ENCODE measurements around the gene GRK6.
A peak's percentile ranks its signal among the peaks of the same experiment; 100 is the strongest.
"Not testable (repeated sequence)": the region's sequence is repeated elsewhere in the genome, so short reads cannot be mapped to it uniquely, and the experiment has no call there.

The GRK6 gene

DNA sequence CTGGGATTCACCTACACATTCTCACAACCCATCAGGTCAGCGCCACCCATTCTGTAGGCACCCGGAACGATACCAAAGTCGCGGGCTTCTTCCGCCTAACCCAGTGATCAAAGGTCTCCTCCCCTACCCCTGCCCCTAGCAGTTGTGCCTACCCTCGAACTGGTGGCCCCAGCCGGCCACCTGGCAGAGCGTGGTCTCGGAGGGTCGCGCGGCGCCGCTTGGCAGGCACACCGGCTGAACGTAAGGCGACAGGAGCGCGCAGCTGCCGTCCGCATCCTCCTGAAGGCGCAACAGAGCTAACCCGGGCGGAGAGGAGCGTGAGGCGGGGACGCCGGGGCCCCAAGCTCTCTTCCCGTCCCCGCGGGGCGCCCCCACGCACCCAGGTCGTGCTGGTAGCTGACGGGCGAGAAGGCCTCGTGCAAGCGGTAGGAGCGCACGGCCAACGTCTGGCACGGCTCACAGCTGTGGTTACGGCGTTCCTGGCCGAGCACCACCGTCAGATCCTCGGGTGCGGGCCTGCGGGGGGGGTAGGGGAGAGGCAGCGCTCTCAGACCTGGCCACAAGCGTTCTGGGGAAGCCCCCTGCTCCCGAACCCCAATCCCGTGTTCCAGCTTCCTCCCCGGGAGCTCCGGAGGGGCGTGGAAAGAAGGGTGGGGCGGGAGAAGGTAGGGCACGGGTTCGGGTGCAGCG is 23.2 kb upstream of the GRK6 start:
- H3K9ac ChIP-seq (ENCODE audit: low read length) = peak overlapping the region; percentile 10
- H3K27me3 ChIP-seq (ENCODE audit: control insufficient read depth, insufficient read depth, low read length) = peaks cover 18% of the 10 kb centered on the region
- H3K4me1 ChIP-seq (ENCODE audit: control insufficient read depth, insufficient read depth, low read length) = peaks cover 11% of the 10 kb centered on the region
- H3K4me3 ChIP-seq (ENCODE audit: low read length) = peak overlapping the region; percentile 71
- H3K27ac ChIP-seq (ENCODE audit: low read depth, low read length) = no peak overlapping the region
- no peaks in the 10 kb centered on the region for H3K36me3 ChIP-seq (ENCODE audit: control insufficient read depth, insufficient read depth, low read length)

DNA sequence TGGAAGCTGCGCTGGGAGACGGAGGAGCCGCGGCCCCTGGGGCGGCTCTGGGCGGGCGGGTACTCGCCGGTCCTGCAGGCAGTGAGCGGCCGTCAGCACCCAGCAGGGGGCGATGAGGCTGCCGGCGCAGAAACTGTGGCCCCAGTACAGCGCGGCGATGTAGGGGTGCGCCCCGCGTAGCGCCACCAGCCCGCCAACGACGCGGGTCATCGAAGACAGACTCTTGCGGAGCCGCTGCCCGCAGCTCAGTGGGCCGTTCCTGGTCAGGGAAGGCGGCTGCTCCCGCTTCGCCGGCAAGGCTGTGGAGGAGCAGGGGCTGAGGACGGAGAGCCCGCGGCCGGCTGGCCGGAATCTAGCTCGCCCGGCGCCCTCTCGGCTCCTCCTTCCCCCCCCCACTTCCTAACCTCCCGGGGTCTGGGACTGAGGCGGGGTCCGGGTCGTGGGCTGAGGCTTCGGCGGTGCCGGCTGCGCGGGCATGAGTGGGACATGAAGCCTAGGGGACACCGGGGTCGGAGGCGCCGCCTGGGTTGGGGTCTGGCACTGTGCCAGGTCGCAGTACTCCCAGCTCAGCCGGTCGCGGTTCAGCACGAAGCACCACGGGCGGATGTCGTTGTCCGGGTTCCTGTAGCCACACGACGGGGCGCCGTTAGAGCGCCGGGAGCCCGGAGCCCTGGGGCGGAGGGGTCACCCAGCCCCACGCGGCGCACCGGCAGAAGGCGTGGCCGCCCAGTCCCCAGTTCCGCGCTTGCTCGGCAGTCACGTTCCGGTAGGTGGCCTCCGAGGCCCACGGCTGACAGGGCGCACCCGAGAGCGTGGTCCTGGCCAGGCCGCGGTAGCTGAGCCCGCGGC is 22.5 kb upstream of the GRK6 start:
- peaks cover 11% of the 10 kb centered on the region for H3K4me1 ChIP-seq (ENCODE audit: control insufficient read depth, insufficient read depth, low read length)
- peak overlapping the region; percentile 71 for H3K4me3 ChIP-seq (ENCODE audit: low read length)
- H3K36me3 ChIP-seq (ENCODE audit: control insufficient read depth, insufficient read depth, low read length) = no peaks in the 10 kb centered on the region
- H3K27me3 ChIP-seq (ENCODE audit: control insufficient read depth, insufficient read depth, low read length) = peaks cover 18% of the 10 kb centered on the region
- H3K9ac ChIP-seq (ENCODE audit: low read length) = peak overlapping the region; percentile 10
- no peak overlapping the region for H3K27ac ChIP-seq (ENCODE audit: low read depth, low read length)

DNA sequence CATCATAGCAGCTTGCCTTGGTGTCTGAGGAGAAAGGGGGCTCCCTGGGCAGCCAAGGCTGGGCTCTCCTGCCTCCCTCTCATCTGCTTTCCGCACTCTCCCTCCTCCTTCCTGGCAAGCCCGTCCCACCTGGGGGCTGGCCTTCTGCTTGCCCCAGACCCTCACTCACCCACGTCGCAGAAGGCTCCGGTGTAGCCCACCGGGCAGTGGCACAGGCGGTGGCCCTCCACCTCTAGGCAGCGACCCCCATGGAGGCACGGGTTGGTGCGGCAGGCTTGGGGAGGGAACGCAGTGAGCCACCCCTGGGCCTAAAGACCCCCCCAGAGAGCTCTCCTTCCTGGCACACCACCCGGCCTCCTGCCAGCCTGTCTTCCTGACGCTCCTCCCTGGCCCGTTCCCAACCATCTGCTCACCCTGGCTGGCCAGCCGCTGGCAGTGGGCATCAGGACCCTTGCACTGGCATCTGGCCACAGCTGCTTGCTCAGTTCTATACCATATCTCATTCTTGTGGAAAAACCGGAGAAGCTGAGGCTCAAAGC is 21.8 kb upstream of the GRK6 start:
- Histone ChIP-seq H3K36me3 (ENCODE audit: control insufficient read depth, insufficient read depth, low read length) (no peaks in the 10 kb centered on the region), H3K27ac (ENCODE audit: low read depth, low read length) (no peak overlapping the region), H3K4me1 (ENCODE audit: control insufficient read depth, insufficient read depth, low read length) (peaks cover 11% of the 10 kb centered on the region), H3K27me3 (ENCODE audit: control insufficient read depth, insufficient read depth, low read length) (peaks cover 17% of the 10 kb centered on the region), H3K9ac (ENCODE audit: low read length) (no peak overlapping the region), H3K4me3 (ENCODE audit: low read length) (peak overlapping the region; percentile 71)

GRCh38 chr5:177405312-177405711 is 21.2 kb upstream of the GRK6 start:
- no peak overlapping the region for H3K27ac ChIP-seq (ENCODE audit: low read depth, low read length)
- H3K27me3 ChIP-seq (ENCODE audit: control insufficient read depth, insufficient read depth, low read length) = peaks cover 11% of the 10 kb centered on the region
- no peaks in the 10 kb centered on the region for H3K36me3 ChIP-seq (ENCODE audit: control insufficient read depth, insufficient read depth, low read length)
- no peak overlapping the region for H3K9ac ChIP-seq (ENCODE audit: low read length)
- peaks cover 11% of the 10 kb centered on the region for H3K4me1 ChIP-seq (ENCODE audit: control insufficient read depth, insufficient read depth, low read length)
- H3K4me3 ChIP-seq (ENCODE audit: low read length) = no peak overlapping the region

GRCh38 chr5:177405805-177406204 is 20.7 kb upstream of the GRK6 start:
- H3K9ac ChIP-seq (ENCODE audit: low read length) = no peak overlapping the region
- H3K27me3 ChIP-seq (ENCODE audit: control insufficient read depth, insufficient read depth, low read length) = peaks cover 10% of the 10 kb centered on the region
- H3K4me1 ChIP-seq (ENCODE audit: control insufficient read depth, insufficient read depth, low read length) = peaks cover 11% of the 10 kb centered on the region
- H3K36me3 ChIP-seq (ENCODE audit: control insufficient read depth, insufficient read depth, low read length) = no peaks in the 10 kb centered on the region
- no peak overlapping the region for H3K4me3 ChIP-seq (ENCODE audit: low read length)
- no peak overlapping the region for H3K27ac ChIP-seq (ENCODE audit: low read depth, low read length)

DNA sequence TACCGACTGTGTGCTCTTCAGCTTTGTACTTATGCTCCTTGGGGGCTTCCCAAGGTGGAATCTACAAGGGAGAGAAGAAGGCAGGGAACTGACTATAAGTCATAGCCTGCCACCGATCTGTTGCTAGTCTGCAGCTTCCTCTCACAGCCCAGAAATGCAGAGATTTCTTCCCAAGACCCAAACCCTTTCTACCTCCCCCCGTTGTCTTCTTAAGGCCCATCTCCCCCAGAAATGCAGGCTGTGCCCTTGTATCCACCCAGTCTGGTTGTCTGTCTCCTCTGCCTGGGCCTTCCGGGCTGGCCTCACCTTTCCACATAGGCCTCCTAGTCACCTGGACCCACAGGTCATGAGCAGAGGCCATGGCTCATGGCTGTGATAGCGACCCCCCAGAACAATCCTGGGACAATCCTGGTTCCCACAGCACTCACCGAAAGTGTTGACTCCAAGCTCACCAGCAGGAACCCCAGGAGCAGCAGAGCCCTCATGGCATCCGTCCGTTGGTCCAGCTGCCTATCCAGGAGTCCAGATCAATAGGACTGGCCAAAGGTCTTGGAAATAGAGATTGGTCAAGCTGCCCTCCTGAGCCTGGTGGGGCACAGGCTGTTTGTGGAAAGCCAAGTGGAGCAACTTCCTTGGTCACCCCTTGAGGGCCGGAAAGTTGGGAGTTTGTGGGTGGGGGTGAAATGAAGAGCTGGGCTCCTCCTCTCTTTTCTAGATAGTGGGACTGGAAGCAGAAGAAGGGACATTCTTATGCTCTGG is 17.3 kb upstream of the GRK6 start, which contains the start of gene F12:
Gene F12, minus strand, starts transcription at position 522 of the 759 bp plus-strand sequence. Its CDS starts 37 bp downstream, at position 485.
- no peak within 1 kb of the TSS for H3K27ac ChIP-seq (ENCODE audit: low read depth, low read length)
- H3K27me3 ChIP-seq (ENCODE audit: control insufficient read depth, insufficient read depth, low read length) = no peaks in the 10 kb centered on the region
- no peaks in the 10 kb centered on the region for H3K36me3 ChIP-seq (ENCODE audit: control insufficient read depth, insufficient read depth, low read length)
- no peak within 1 kb of the TSS for H3K4me3 ChIP-seq (ENCODE audit: low read length)
- peaks cover 2% of the 10 kb centered on the region for H3K4me1 ChIP-seq (ENCODE audit: control insufficient read depth, insufficient read depth, low read length)
- no peak within 1 kb of the TSS for H3K9ac ChIP-seq (ENCODE audit: low read length)

GRCh38 chr5:177410575-177410974 is 15.9 kb upstream of the GRK6 start:
- Histone ChIP-seq H3K9ac (ENCODE audit: low read length) (no peak overlapping the region), H3K36me3 (ENCODE audit: control insufficient read depth, insufficient read depth, low read length) (no peaks in the 10 kb centered on the region), H3K27me3 (ENCODE audit: control insufficient read depth, insufficient read depth, low read length) (no peaks in the 10 kb centered on the region), H3K27ac (ENCODE audit: low read depth, low read length) (no peak overlapping the region), H3K4me3 (ENCODE audit: low read length) (no peak overlapping the region), H3K4me1 (ENCODE audit: control insufficient read depth, insufficient read depth, low read length) (no peaks in the 10 kb centered on the region)

- Histone ChIP-seq H3K4me3 (ENCODE audit: low read length) (no peak overlapping the region), H3K27ac (ENCODE audit: low read depth, low read length) (no peak overlapping the region), H3K9ac (ENCODE audit: low read length) (no peak overlapping the region), H3K36me3 (ENCODE audit: control insufficient read depth, insufficient read depth, low read length) (no peaks in the 10 kb centered on the region), H3K27me3 (ENCODE audit: control insufficient read depth, insufficient read depth, low read length) (no peaks in the 10 kb centered on the region), H3K4me1 (ENCODE audit: control insufficient read depth, insufficient read depth, low read length) (no peaks in the 10 kb centered on the region)
Measured at GRCh38 chr5:177412603-177413233, 13.8 kb upstream of the GRK6 start.

GRCh38 chr5:177414481-177414880 is 12.0 kb upstream of the GRK6 start:
- no peaks in the 10 kb centered on the region for H3K4me1 ChIP-seq (ENCODE audit: control insufficient read depth, insufficient read depth, low read length)
- no peak overlapping the region for H3K9ac ChIP-seq (ENCODE audit: low read length)
- no peaks in the 10 kb centered on the region for H3K27me3 ChIP-seq (ENCODE audit: control insufficient read depth, insufficient read depth, low read length)
- no peak overlapping the region for H3K4me3 ChIP-seq (ENCODE audit: low read length)
- H3K36me3 ChIP-seq (ENCODE audit: control insufficient read depth, insufficient read depth, low read length) = no peaks in the 10 kb centered on the region
- no peak overlapping the region for H3K27ac ChIP-seq (ENCODE audit: low read depth, low read length)

GRCh38 chr5:177417081-177417480 is 9.4 kb upstream of the GRK6 start:
- H3K9ac ChIP-seq (ENCODE audit: low read length); H3K36me3 ChIP-seq (ENCODE audit: control insufficient read depth, insufficient read depth, low read length); H3K4me1 ChIP-seq (ENCODE audit: control insufficient read depth, insufficient read depth, low read length); H3K27ac ChIP-seq (ENCODE audit: low read depth, low read length); H3K27me3 ChIP-seq (ENCODE audit: control insufficient read depth, insufficient read depth, low read length); H3K4me3 ChIP-seq (ENCODE audit: low read length): not testable (repeated sequence)

- H3K9ac ChIP-seq (ENCODE audit: low read length) = no peak overlapping the region
- H3K36me3 ChIP-seq (ENCODE audit: control insufficient read depth, insufficient read depth, low read length) = no peaks in the 10 kb centered on the region
- no peaks in the 10 kb centered on the region for H3K27me3 ChIP-seq (ENCODE audit: control insufficient read depth, insufficient read depth, low read length)
- H3K4me3 ChIP-seq (ENCODE audit: low read length) = no peak overlapping the region
- H3K4me1 ChIP-seq (ENCODE audit: control insufficient read depth, insufficient read depth, low read length) = no peaks in the 10 kb centered on the region
- no peak overlapping the region for H3K27ac ChIP-seq (ENCODE audit: low read depth, low read length)
Measured at GRCh38 chr5:177419046-177419445, 7.4 kb upstream of the GRK6 start.

- not testable (repeated sequence) for H3K4me1 ChIP-seq (ENCODE audit: control insufficient read depth, insufficient read depth, low read length); H3K9ac ChIP-seq (ENCODE audit: low read length); H3K27me3 ChIP-seq (ENCODE audit: control insufficient read depth, insufficient read depth, low read length); H3K4me3 ChIP-seq (ENCODE audit: low read length); H3K36me3 ChIP-seq (ENCODE audit: control insufficient read depth, insufficient read depth, low read length); H3K27ac ChIP-seq (ENCODE audit: low read depth, low read length)
Measured at GRCh38 chr5:177420472-177420871, 6.0 kb upstream of the GRK6 start.
